ENCODE results near the gene TSPAN5.

The TSPAN5 gene

GRCh38 chr4:98470831-98471230, 187.6 kb downstream of the TSPAN5 start:
- no peak overlapping the region for H3K4me3 ChIP-seq (ENCODE audit: control insufficient read depth, low read depth, low read length)
- TF ChIP-seq CTCF (IDR thresholded peaks at IDR 0.05; ENCODE audit: control insufficient read depth, insufficient read depth, low read depth, low read length, missing control alignments), result no peak
- peak; percentile 85 for DNase-seq (ENCODE audit: low read depth)

GRCh38 chr4:98470366-98470765, 188.0 kb downstream of the TSPAN5 start:
- TF ChIP-seq CTCF (IDR thresholded peaks at IDR 0.05; ENCODE audit: control insufficient read depth, insufficient read depth, low read depth, low read length, missing control alignments), result no peak
- no peak for DNase-seq (ENCODE audit: low read depth)
- no peak overlapping the region for H3K4me3 ChIP-seq (ENCODE audit: control insufficient read depth, low read depth, low read length)

- no peak for TF ChIP-seq CTCF (IDR thresholded peaks at IDR 0.05; ENCODE audit: control insufficient read depth, insufficient read depth, low read depth, low read length, missing control alignments)
- no peak overlapping the region for H3K4me3 ChIP-seq (ENCODE audit: control insufficient read depth, low read depth, low read length)
- no peak for DNase-seq (ENCODE audit: low read depth)
These were observed 188.6 kb downstream of the TSPAN5 start for GRCh38 chr4:98469771-98470170.

GRCh38 chr4:98468709-98469108, 189.7 kb downstream of the TSPAN5 start:
- no peak for TF ChIP-seq CTCF (IDR thresholded peaks at IDR 0.05; ENCODE audit: control insufficient read depth, insufficient read depth, low read depth, low read length, missing control alignments)
- no peak overlapping the region for H3K4me3 ChIP-seq (ENCODE audit: control insufficient read depth, low read depth, low read length)
- DNase-seq (ENCODE audit: low read depth), result no peak

- DNase-seq (ENCODE audit: low read depth), result peak; percentile 69
- TF ChIP-seq CTCF (IDR thresholded peaks at IDR 0.05; ENCODE audit: control insufficient read depth, insufficient read depth, low read depth, low read length, missing control alignments), result peak; percentile 78
- peak overlapping the region; percentile 32 for H3K4me3 ChIP-seq (ENCODE audit: control insufficient read depth, low read depth, low read length)
These were observed 190.8 kb downstream of the TSPAN5 start for GRCh38 chr4:98467627-98468072.

- H3K4me3 ChIP-seq (ENCODE audit: control insufficient read depth, low read depth, low read length), result no peak overlapping the region
- no peak for DNase-seq (ENCODE audit: low read depth)
- TF ChIP-seq CTCF (IDR thresholded peaks at IDR 0.05; ENCODE audit: control insufficient read depth, insufficient read depth, low read depth, low read length, missing control alignments), result no peak
These were observed 191.4 kb downstream of the TSPAN5 start for GRCh38 chr4:98466868-98467599.
